ENCODE results near the gene EEF1AKMT4. TPM values are rescaled to one million over a fixed set of nuclear protein-coding genes. Genes with fewer than 3 reads are reported as not detected.
A peak's percentile ranks its signal among the peaks of the same experiment; 100 is the strongest.

EEF1AKMT4 gene
- total RNA-seq, 1 experiment from 2014 or later, result 8.1 TPM

DNA sequence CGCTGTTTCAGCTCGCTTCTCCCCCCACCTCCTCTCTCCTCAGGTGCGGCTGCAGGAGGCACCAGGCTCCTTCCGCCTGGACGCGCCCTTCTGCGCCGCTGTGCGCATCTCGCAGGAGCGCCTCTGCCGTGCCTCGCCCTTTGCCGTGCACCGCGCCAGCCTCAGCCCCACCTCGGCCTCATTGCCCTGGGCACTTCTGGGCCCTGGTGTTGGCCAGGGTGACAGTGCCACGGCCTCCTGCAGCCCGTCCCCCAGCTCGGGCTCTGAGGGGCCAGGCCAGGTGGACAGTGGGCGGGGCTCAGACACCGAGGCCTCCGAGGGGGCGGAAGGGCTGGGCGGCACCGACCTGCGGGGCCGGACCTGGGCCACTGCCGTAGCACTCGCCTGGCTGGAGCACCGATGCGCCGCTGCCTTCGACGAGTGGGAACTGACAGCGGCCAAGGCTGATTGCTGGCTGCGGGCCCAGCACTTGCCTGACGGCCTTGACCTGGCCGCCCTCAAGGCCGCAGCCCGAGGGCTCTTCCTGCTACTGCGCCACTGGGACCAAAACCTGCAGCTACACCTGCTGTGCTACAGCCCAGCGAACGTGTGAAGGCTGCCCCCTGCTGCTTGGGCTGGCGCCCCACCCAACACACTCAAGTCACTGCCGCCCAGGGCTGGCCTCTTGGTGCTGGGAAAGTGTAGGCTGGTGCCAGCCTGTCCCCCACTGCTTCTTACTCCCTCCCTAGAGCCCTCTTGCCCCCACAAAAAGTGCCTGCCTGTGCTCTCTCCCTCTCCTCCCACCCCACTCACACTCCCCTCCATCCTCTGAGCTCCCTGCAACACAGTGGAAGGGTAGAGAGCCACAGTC is 7.8 kb upstream of the EEF1AKMT4 start:
- Histone ChIP-seq H3K79me1 (ENCODE audit: insufficient read depth, low read depth, low read length, poor library complexity, severe bottlenecking) (no peaks in the 10 kb centered on the region), H2BK120ac (ENCODE audit: low read depth, low read length, poor library complexity, severe bottlenecking) (no peak overlapping the region), H2BK5ac (ENCODE audit: insufficient read length, low read length) (no peak overlapping the region), H2AFZ (ENCODE audit: low read length) (no peak overlapping the region), H3K4me1 (ENCODE audit: insufficient read depth, low read length) (no peaks in the 10 kb centered on the region), H3K9me3 (ENCODE audit: control insufficient read depth, low read depth, low read length) (no peaks in the 10 kb centered on the region), H2BK15ac (ENCODE audit: low read depth, low read length) (no peak overlapping the region), H2AK5ac (ENCODE audit: insufficient read length, low read length) (no peak overlapping the region), H4K20me1 (ENCODE audit: control insufficient read depth, insufficient read depth, insufficient read length) (no peaks in the 10 kb centered on the region), H3K14ac (ENCODE audit: insufficient read depth, low read length) (no peak overlapping the region), H3K9ac (ENCODE audit: extremely low read depth, insufficient read length, low read length) (no peak overlapping the region), H3K27ac (ENCODE audit: insufficient read length, low read depth, low read length) (no peak overlapping the region), H2BK12ac (ENCODE audit: insufficient read length, low read depth, low read length) (no peak overlapping the region), H3K23ac (ENCODE audit: insufficient read length, low read depth, low read length) (no peak overlapping the region), H3T11ph (ENCODE audit: low read length) (no peak overlapping the region), H3K79me2 (ENCODE audit: insufficient read depth, low read length) (no peaks in the 10 kb centered on the region), H4K5ac (ENCODE audit: insufficient read length, low read depth, low read length) (no peak overlapping the region), H2BK20ac (ENCODE audit: low read depth, low read length, poor library complexity, severe bottlenecking) (no peak overlapping the region), H3K23me2 (ENCODE audit: insufficient read length, low read depth, low read length, poor library complexity, severe bottlenecking) (no peaks in the 10 kb centered on the region), H4K91ac (ENCODE audit: insufficient read length, low read depth, low read length) (no peak overlapping the region), H3K56ac (ENCODE audit: insufficient read length, low read depth, low read length) (no peak overlapping the region), H3K18ac (ENCODE audit: insufficient read length, low read depth, low read length) (no peak overlapping the region), H4K8ac (replicated peaks; ENCODE audit: insufficient read length, low read depth, low read length) (no peak overlapping the region), H3K4ac (ENCODE audit: low read depth, low read length) (no peak overlapping the region), H3K27me3 (ENCODE audit: insufficient read depth, low read length) (no peaks in the 10 kb centered on the region), H3K4me2 (ENCODE audit: insufficient read depth, insufficient read length, low read length) (no peak overlapping the region)
- Mint-ChIP-seq H3K4me1 (no peaks in the 10 kb centered on the region), H3K4me3 (no peak overlapping the region), H3K27me3 (ENCODE audit: low read depth) (peaks cover 1% of the 10 kb centered on the region; the same call in 1 of the 2 replicates), H3K36me3 (ENCODE audit: insufficient read depth in 1 of 3, low read depth in 3 of 3) (peaks cover 15 to 41% (median 36%) of the 10 kb centered on the region in 3 experiments), H3K27ac (no peak overlapping the region), H3K9me3 (no peaks in the 10 kb centered on the region)
- peak; percentile 61 for DNase-seq
- TF ChIP-seq, protein P1, sequence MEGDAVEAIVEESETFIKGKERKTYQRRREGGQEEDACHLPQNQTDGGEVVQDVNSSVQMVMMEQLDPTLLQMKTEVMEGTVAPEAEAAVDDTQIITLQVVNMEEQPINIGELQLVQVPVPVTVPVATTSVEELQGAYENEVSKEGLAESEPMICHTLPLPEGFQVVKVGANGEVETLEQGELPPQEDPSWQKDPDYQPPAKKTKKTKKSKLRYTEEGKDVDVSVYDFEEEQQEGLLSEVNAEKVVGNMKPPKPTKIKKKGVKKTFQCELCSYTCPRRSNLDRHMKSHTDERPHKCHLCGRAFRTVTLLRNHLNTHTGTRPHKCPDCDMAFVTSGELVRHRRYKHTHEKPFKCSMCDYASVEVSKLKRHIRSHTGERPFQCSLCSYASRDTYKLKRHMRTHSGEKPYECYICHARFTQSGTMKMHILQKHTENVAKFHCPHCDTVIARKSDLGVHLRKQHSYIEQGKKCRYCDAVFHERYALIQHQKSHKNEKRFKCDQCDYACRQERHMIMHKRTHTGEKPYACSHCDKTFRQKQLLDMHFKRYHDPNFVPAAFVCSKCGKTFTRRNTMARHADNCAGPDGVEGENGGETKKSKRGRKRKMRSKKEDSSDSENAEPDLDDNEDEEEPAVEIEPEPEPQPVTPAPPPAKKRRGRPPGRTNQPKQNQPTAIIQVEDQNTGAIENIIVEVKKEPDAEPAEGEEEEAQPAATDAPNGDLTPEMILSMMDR (conservative IDR thresholded peaks at IDR 0.05), result peak; percentile 32; the same call in 1 of the 3 replicates
- WGBS (ENCODE audit: extremely low coverage, insufficient read length, low lambda C conversion rate), result no CpG with 5 or more reads among the region's 46 CpGs
